HK-2 (cell line): ENCODE results near the gene RTL10.

ENCODE experiments used
- DNase-seq: peaks from one replicate; pipeline ENCODE4 v3.0.0-alpha.2; 2018; ENCODE audit not compliant: unreplicated experiment

RTL10 gene

DNA sequence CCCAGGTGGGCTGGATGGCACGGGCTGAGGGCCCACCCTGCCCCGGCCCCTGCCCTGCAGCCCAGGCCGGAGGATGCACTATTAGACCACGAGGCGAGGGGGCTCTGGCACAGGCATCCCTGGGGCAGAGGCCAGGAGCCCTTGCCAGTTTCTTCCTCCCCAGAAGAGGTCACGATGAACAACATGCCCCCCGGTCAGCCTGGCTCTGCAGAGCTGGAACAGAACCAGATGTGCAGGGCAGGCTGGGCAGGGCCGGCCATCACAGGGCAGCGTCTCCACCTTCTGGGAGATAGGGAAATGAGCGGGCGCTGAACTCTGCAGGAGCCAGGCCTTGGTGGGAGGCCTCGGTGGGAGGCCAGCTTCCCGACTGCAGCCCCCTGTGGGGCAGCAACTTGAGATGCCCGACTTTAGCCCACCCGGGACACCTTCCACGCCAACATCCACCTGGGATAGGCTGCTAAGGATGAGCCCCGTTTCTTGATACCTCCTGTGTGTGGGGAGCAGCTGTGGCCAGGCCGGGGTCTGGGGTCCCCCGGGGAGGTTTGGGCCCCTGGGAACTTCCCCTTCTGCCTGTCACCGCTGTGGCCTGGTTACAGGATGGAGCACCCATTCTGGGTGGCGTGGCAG lies 21.8 kb upstream of the RTL10 start:
- no peak for DNase-seq

DNA sequence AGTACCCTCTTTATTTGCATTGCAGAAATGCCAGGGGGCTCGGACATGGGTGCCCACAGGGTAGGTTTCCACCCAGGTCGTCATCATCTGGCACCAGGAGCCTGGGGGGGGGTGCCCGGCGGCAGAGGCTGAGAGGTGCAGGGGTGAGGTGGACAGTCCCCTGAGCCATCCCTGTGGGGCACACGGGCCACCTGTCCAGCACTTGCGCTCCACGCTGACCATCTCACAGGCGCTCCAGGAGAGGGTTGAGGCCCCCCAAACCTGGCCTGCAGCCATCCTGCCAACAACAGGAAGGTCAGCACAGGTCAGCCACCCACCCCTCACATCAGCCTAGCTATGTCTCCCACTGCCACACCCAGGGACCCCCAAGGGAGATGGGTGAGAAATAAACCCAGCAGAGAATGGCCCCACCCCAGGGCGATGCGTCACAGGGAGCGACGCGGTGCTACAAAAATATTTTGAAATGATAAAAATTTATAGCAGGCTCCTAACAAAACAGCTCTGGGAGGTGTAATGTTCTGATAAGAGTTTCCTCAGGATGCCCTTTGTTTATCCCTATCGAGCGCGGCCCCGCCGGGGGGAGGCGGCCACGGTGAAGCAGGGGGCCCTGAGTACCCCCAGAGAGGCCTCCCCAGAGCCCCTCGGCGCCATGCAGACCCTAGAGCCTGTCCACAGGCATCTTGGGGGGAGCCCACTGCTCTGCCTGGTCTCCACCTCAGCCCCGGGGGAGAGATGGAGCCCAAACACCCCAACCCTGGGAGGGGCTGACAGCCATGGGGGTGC lies 21.0 kb upstream of the RTL10 start:
- DNase-seq = no peak

- DNase-seq = no peak
These were observed 20.4 kb upstream of the RTL10 start for GRCh38 chr22:19875061-19875530.

DNA sequence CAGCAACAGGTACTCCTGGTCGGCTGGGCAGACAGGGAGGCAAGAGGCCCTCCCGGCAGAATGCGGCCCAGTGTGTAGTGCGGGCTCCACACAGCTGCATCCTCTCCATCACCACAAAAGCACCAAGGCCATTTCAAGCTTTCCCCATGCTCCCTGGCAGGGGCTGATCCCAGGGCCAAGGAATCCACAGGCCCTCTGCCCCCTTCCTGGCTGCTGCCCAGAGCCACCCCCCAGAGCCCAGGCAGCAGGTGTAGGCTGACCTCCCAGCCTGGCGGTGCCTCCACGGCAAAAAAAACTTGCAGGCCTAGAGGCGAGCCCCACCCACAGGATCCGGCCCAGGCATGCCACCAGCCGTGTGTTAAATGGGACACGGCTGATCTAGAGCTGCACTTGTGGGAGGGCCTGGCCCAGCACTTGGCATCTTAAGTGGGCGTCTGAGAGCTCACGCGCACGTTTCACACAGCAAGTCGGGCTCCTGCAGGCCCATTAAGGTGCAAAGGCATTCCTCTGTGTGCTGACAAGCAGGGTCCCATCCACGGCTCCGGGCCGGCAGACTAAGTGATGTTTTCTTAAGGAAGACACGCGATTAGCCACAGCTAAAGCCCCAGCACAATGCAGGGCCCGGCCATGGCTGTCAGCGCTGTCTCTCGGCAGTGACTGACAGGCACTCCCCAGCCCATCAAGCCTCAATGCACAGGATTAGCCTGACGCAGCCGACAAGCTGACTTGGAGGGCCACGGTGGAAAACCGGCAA lies 19.8 kb upstream of the RTL10 start:
- no peak for DNase-seq

- DNase-seq = no peak
These were observed 19.3 kb upstream of the RTL10 start for GRCh38 chr22:19873960-19874306.

GRCh38 chr22:19873138-19873959 lies 18.7 kb upstream of the RTL10 start:
- no peak for DNase-seq

- DNase-seq = no peak
These were observed 18.1 kb upstream of the RTL10 start for GRCh38 chr22:19872779-19873137.

GRCh38 chr22:19871845-19872778 lies 17.4 kb upstream of the RTL10 start:
- no peak for DNase-seq

DNA sequence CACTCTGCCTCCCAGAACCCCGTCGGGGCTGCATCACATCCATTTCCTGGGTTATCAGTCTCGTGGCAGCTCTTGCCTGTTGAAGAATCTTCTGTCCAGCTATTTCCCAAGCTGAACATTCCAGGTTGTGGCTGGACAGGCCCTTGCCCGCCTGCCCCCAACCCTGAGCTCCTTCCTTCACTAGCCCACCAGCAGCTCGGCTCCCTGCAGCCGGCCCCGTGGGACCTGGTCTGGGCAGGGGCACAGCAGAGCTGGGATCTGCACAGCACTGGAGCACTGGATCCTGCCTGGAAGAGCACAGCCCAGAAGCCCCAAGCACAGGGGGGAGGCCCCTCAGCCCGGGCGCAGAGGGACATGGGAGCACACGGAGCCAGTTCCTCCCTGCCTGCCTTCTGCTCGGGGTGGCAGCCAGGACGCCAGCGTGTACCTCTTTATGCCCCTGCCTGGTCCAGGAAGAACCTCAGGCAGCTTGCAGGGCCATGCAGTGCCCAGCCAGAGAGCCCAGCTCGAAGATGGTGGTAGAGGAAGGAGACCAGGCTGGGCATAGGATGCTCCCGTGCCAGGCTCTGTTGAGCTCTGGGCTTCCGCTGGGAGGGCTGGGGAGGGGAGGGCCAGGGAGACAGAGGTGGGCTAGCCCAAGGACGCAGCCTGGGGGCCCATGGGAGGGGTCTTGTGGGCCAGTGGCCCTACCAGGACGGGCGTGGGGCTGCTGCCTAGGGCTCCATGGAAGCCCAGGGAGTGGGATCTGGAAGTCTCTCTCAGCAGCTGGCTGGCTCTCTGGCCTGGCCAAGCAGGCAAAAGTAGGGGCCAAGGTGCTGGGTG lies 16.6 kb upstream of the RTL10 start:
- no peak for DNase-seq

DNA sequence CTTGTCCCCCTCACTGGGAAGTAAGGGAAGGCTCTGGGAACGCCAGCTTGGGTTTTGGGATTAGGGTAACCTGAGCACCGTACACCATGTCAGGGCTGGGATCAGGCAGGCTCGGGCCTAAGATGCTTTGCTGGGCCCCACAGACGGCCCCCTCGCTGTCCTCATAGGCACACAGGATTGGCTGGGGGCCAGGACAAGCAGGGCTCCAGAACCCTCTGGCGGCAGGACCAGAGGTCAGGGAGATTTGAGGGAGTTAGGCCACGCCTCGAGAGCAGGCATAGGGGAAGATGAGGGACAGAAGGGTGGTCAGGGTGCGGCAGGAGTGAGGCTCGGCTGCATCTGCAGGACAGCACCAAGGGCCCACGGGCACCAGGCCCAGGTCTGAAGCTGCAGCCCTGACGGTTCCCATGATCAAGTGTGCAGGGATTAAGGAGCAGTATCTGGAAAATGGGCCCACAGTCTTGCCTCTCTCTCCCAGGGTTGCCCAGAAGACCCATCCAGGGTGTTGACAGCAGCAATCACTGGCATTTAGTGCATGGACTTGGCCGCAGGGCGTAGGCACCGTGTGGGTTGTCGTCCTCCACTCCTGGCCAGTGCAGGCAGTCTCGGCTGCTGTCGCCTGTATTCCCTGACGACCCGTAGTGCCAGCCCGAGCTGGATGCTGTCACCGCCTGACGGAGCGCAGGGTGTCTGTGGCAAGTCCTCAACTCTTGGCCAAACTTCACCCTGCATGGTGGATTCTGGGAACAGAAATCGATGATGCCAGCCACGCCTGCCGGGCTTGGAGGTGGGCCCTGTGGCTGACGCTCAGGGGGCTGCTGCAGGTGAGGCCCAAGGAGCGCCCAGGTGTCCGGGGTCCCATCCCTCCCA lies 15.7 kb upstream of the RTL10 start:
- DNase-seq = no peak

GRCh38 chr22:19869497-19870152 lies 15.0 kb upstream of the RTL10 start:
- no peak for DNase-seq

DNA sequence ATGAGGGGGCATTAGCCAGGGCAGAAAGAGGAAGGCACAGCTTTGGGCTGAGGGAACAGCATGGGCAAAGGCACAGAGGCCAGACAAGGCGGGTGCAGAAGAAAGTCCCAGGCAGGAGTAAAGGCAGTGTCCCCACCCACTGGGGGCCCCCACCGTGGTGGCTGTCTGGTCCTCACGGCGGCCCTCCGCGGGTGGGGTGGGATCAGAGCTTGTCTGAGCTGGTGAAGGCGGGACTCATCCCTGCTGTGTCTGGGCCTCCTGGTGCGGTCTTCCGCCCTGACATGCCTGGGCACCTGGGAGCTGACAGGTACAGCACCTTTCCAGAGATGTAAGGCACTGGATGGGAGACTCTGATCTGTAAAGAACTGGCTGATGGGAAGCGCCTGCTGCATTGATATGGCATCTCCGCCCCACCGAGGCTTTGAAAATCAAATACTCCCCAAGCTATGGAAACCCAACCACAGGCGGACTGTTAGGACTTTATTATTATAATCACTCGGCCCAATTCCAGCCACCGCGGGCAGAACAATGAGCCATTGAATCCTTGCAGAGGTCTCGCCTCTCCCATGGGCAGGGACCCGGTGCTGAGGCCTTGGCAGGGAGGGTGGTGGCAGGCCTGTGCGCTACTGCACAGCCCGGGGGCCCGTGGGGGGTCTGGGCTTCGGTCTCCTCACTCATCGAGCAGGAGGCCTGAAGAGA lies 14.2 kb upstream of the RTL10 start:
- DNase-seq = no peak

- DNase-seq = no peak
These were observed 13.7 kb upstream of the RTL10 start for GRCh38 chr22:19868333-19868732.

- DNase-seq = no peak
These were observed 12.9 kb upstream of the RTL10 start for GRCh38 chr22:19867617-19868016.

GRCh38 chr22:19866665-19867009 lies 12.0 kb upstream of the RTL10 start:
- no peak for DNase-seq

- DNase-seq = no peak
These were observed 10.6 kb upstream of the RTL10 start for GRCh38 chr22:19865141-19865829.

DNA sequence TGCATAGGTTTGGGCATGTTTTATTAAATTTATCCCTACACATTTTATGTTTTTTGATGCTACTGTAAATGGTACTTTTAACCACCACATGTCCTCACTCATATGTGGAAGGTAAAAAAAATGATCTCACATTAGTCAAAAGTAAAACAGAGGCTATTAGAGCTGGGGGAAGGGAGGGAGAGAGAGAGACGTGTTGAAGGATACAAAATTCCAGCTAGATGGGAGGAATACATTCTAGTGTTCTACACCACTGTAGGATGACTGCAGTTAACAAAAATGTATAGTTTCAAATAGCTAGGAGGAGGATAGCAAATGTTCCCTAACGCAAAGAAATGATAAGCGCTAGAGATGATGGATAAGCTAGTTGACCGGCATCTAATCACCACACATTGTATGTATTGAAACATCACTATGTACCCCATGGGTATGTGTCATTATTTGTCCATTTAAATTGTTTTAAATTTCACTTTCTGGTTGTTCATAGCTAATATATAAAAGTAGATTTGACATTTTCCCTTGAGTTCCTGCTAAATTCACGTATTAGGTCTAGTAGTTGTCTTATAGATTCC lies 9.9 kb upstream of the RTL10 start:
- no peak for DNase-seq
